ENCODE data around the gene SLC12A8. TPM values are rescaled to one million over a fixed set of nuclear protein-coding genes. Genes with fewer than 3 reads are reported as not detected.
A peak's percentile ranks its signal among the peaks of the same experiment; 100 is the strongest.

Gene SLC12A8
- total and polyA plus RNA-seq, 8 donors = 1.5 to 31.7 (median 12.3) TPM

DNA sequence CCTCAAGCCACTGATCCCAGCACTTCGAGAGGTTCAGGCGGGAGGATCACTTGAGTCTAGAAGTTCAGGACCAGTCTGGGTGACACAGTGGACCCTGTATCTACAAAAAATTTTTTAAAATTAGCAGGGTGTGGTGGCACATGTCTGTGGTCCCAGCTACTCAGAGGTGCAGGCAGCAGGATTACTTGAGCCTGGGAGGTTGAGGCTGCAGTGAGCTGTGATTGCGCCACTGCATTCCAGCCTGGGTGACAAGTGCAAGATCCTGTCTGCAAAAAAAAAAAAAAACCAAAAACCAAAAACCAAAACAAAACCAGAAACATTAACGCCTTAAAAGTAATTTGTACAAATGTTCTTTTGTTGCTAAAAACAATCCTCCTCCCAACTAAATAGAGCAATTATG is 27.9 kb upstream of the SLC12A8 start:
- Histone ChIP-seq H3K27ac (no peak overlapping the region), H3K9me3 (no peaks in the 10 kb centered on the region), H3K36me3 (peaks cover 0 to 5% (median 0%) of the 10 kb centered on the region in 4 donors), H3K4me1 (no peaks in the 10 kb centered on the region), H3K27me3 (no peaks in the 10 kb centered on the region), H3K4me3 (no peak overlapping the region)
- no peak for DNase-seq
- intact Hi-C loops (cut with DNase I; ENCODE audit: low total_unique reads) = no loop called here
- 66 to 95% (median 70%) methylated on average over 4 of the region's 4 CpGs for WGBS, 5 donors
- no peak for TF ChIP-seq EP300 (IDR thresholded peaks at IDR 0.05)
- no peak for TF ChIP-seq POLR2A (IDR thresholded peaks at IDR 0.05)
- TF ChIP-seq, protein P1, sequence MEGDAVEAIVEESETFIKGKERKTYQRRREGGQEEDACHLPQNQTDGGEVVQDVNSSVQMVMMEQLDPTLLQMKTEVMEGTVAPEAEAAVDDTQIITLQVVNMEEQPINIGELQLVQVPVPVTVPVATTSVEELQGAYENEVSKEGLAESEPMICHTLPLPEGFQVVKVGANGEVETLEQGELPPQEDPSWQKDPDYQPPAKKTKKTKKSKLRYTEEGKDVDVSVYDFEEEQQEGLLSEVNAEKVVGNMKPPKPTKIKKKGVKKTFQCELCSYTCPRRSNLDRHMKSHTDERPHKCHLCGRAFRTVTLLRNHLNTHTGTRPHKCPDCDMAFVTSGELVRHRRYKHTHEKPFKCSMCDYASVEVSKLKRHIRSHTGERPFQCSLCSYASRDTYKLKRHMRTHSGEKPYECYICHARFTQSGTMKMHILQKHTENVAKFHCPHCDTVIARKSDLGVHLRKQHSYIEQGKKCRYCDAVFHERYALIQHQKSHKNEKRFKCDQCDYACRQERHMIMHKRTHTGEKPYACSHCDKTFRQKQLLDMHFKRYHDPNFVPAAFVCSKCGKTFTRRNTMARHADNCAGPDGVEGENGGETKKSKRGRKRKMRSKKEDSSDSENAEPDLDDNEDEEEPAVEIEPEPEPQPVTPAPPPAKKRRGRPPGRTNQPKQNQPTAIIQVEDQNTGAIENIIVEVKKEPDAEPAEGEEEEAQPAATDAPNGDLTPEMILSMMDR (IDR thresholded peaks at IDR 0.05) = no peak
- TF ChIP-seq POLR2AphosphoS5 (IDR thresholded peaks at IDR 0.05) = no peak

DNA sequence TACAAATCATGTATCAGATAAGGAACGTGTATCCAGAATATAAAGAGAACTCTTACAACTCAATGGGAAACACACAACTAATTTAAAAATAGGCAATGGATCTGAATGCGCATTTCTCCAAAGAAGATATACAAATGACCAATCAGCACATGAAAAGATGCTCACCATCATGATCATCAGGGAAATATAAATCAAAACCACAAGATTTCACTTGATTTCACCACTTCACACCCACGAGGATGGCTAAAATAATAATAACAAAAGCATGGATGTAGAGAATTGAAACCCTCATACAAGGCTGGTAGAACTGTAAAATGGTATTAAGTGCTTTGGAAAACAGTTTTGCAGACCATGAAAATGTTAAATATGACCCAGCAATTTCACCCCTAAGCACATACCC is 26.7 kb upstream of the SLC12A8 start:
- Histone ChIP-seq H3K9me3 (no peaks in the 10 kb centered on the region), H3K36me3 (peaks cover 0 to 5% (median 0%) of the 10 kb centered on the region in 4 donors), H3K27ac (no peak overlapping the region), H3K4me3 (no peak overlapping the region), H3K27me3 (no peaks in the 10 kb centered on the region), H3K4me1 (no peaks in the 10 kb centered on the region)
- intact Hi-C loops (cut with DNase I; ENCODE audit: low total_unique reads) = no loop called here
- DNase-seq = no peak
- 69 to 77% (median 74%) methylated on average over 3 of the region's 3 CpGs for WGBS, 5 donors
- TF ChIP-seq EP300 (IDR thresholded peaks at IDR 0.05) (no peak), POLR2A (IDR thresholded peaks at IDR 0.05) (no peak), POLR2AphosphoS5 (IDR thresholded peaks at IDR 0.05) (no peak)
- TF ChIP-seq, protein P1 (IDR thresholded peaks at IDR 0.05) = no peak

DNA sequence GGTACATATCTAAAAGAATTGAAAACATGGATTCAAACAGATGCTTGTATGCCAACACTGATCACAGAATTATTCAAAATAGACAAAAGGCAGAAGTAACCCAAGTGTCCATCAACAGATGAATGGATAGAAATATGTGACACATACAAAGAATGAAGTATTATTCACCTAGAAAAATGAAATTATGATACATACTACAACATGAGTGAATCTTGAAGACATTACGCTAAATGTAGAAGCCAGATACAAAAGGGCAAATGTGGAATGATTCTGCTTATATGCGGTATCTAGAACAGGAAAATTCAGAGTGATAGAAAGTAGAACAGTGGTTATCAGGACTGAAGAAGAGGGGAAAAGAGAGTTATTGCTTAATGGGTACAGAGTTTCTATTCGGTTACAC is 26.2 kb upstream of the SLC12A8 start:
- TF ChIP-seq POLR2AphosphoS5 (IDR thresholded peaks at IDR 0.05) (no peak), EP300 (IDR thresholded peaks at IDR 0.05) (no peak), POLR2A (IDR thresholded peaks at IDR 0.05) (no peak)
- TF ChIP-seq, protein P1 (IDR thresholded peaks at IDR 0.05) = no peak
- intact Hi-C loops (cut with DNase I; ENCODE audit: low total_unique reads) = no loop called here

DNA sequence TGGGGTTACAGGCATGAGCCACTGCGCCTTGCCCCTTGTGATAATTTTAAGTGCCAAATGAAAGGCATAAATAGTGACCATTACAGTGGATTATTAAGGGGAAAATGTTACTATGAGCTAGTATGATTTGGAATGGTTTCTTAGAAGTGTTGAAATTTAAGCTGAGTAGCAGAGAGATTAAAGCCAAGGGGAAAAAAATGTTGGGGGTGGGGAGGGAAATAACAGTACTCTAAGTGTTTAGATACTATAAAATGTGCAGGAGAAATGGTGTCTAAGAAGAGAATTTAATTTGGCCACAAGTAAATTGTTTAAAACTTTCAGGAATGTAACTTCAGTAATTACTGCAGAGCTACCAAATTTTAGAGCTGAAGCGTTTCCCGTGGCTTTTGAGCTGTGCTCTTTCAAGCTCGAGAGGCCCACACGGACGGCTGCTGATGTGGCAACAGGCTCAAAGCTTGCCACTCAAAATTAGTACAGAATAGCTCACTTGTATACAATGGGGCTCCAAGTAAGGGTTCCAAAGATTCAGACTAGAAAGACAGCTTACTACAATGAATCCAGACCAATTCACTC is 23.9 kb upstream of the SLC12A8 start:
- TF ChIP-seq POLR2A (IDR thresholded peaks at IDR 0.05) = no peak
- TF ChIP-seq POLR2AphosphoS5 (IDR thresholded peaks at IDR 0.05) = no peak
- no peak for TF ChIP-seq EP300 (IDR thresholded peaks at IDR 0.05)
- TF ChIP-seq, protein P1 (IDR thresholded peaks at IDR 0.05) = no peak
- DNase-seq = peak in 1 of 2 donors; percentile 26
- Histone ChIP-seq H3K4me3 (no peak overlapping the region), H3K27me3 (no peaks in the 10 kb centered on the region), H3K9me3 (no peaks in the 10 kb centered on the region), H3K36me3 (peaks cover 0 to 23% (median 21%) of the 10 kb centered on the region in 4 donors), H3K27ac (no peak overlapping the region), H3K4me1 (peaks cover 0 to 9% (median 0%) of the 10 kb centered on the region in 4 donors)
- intact Hi-C loops (cut with DNase I; ENCODE audit: low total_unique reads) = no loop called here
- WGBS, 5 donors = 75 to 91% (median 85%) methylated on average over 6 of the region's 6 CpGs

More for the DNA sequence above, 26.2 kb upstream of the SLC12A8 start:
- DNase-seq = no peak
- H3K27me3 ChIP-seq = no peaks in the 10 kb centered on the region
- no peaks in the 10 kb centered on the region for H3K4me1 ChIP-seq
- no peak overlapping the region for H3K4me3 ChIP-seq
- peaks cover 0 to 5% (median under 1%) of the 10 kb centered on the region in 4 donors for H3K36me3 ChIP-seq
- 90 to 95% (median 91%) methylated on average over 3 of the region's 3 CpGs for WGBS, 5 donors
- H3K27ac ChIP-seq = no peak overlapping the region
- no peaks in the 10 kb centered on the region for H3K9me3 ChIP-seq

Measured in stomach (tissue), 9 donors.